ENCODE measurements around the gene S1PR5.

GRCh38 chr19:10533646-10534386 lies 16.6 kb upstream of the S1PR5 start:
- no peak for TF ChIP-seq CTCF (IDR thresholded peaks at IDR 0.05)
- no peak for TF ChIP-seq ZFX (IDR thresholded peaks at IDR 0.05; ENCODE audit: borderline replicate concordance)
